NCI-H2196 treated with DMSO at 0.1 percent for 48 hours (cell line): ENCODE results near the gene MAP3K5.
"Not testable (repeated sequence)": the region's sequence is repeated elsewhere in the genome, so short reads cannot be mapped to it uniquely, and the experiment has no call there.

Experiments
- DNase-seq: peaks from one replicate; lab custom pipeline; 2025; ENCODE audit not compliant: unreplicated experiment; lab: John Stamatoyannopoulos, UW

The MAP3K5 gene

DNA sequence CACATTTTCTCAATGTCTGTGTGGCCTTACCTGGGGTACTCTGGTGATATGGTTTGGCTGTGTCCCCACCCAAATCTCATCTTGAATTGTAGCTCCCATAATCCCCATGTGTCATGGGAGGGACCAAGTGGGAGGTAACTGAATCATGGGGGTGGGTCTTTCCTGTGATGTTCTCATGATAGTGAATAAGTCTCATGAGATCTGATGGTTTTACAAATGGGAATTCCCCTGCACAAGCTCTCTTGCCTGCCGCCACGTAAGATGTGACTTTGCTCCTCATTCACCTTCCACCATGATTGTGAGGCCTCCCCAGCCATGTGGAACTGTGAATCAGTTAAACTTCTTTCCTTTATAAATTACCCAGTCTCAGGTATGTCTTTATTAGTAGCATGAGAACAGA is 201.4 kb downstream of the MAP3K5 start:
- DNase-seq, result not testable (repeated sequence)

DNA sequence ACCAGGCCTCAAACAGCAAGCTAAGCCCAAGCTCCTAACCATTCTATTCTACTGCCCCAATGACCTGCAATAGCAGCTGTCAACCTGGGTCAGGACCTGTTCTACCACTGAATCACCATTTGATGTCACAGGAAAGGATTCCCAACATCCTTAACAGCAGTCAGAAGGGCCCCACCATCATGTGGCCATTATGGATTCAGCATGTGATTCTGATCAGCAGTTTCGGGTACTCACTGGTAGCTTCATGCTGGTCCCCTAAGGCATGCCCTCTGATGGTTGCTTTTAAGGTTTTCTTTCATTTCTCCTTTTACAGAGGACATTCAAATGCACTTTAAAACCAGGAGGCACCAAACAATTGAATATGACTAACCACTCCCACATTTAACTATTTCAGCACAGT is 204.8 kb downstream of the MAP3K5 start:
- DNase-seq, result no peak

- no peak for DNase-seq
Measured at GRCh38 chr6:136586295-136586694, 206.0 kb downstream of the MAP3K5 start.

DNA sequence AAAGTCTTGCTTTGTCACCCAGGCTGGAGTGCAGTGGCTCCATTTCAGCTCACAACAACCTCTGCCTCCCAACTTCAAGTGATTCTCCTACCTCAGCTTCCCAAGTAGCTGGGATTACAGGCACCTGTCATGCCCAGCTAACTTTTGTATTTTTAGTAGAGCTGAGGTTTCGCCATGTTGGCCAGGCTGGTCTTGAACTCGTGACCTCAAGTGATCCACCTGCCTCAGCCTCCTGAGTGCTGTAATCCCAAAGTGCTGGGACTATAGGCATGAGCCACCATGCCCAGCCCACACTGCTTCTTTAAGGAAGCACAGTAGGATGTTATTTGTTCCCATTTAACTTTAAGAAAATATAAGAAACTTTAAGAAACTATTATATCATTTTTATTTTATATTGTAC is 206.8 kb downstream of the MAP3K5 start:
- not testable (repeated sequence) for DNase-seq

DNA sequence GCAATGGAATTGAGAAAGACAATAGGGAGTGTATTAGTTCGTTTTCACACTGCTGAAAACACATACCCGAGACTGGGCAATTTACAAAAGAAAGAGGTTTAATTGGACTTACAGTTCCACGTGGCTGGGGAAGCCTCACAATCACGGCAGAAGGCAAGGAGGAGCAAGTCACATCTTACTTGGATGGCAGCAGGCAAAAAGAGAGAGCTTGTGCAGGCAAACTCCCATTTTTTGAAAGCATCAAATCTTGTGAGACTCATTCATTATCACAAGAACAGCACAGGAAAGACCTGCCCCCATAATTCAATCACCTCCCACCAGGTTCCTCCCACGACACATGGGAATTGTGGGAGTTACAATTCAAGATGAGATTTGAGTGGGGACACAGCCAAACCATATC is 208.0 kb downstream of the MAP3K5 start:
- DNase-seq, result not testable (repeated sequence)

- peak; percentile 23 for DNase-seq
Measured at GRCh38 chr6:136582711-136583471, 209.4 kb downstream of the MAP3K5 start.

- no peak for DNase-seq
Measured at GRCh38 chr6:136579800-136580199, 212.5 kb downstream of the MAP3K5 start.

DNA sequence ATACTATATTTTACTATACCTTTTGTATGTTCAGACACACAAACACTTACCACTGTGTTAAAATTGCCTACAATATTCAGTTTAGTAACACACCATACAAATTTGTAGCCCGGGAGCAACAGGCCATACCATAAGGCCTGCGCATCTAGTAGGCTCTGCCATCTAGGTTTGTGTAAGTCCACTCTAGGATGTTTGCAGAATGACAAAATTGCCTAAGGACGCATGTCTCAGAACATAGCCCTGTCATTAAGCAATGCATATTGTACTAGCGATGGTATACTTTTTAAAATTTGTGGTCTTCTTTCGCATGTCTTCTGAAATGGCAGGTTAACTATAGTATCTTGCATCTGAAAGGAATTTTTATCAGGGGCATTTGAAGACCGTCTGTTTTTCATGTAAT is 215.5 kb downstream of the MAP3K5 start:
- DNase-seq, result no peak

- no peak for DNase-seq
Measured at GRCh38 chr6:136571496-136571895, 220.8 kb downstream of the MAP3K5 start.

- DNase-seq, result no peak
Measured at GRCh38 chr6:136571065-136571464, 221.2 kb downstream of the MAP3K5 start.

DNA sequence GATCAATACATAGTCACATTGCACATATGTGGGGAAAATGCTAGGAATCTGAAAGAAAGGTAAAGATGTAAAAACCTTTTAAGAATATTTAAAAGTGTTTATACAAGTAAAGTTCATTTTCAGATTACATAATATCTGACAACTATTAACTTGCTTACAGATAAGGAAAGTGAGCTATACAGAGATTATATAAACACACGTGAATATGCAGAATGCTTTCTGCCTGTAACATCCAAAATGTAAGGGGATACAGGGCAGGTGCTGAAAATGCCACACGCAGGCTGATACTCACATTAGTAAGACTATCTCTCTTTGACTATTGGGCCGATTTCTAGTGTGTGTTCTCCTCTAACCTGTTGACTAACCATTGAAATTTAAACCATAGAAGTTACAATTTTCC is 224.1 kb downstream of the MAP3K5 start:
- peak; percentile 11 for DNase-seq

GRCh38 chr6:136567688-136568087 is 224.6 kb downstream of the MAP3K5 start:
- DNase-seq, result no peak

DNA sequence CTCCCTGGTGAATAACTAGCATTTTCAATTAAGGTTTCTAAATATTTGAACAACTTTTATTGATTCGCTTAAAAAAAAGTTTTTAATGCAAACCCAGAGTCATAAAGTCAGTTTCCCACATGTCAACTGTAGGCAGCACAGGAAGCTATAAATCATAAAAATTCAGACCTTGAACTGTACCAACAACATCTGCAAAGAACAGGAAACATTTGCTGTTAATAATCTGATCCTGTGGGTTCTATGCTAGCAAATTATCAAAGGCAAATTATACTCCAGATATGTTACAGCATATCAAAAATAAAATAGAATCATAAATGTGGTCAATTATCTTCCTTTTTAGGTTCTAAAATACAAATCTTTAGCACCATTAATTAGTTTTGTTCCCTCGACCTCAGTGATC is 225.4 kb downstream of the MAP3K5 start:
- DNase-seq, result no peak

- DNase-seq, result no peak
Measured at GRCh38 chr6:136566007-136566487, 226.2 kb downstream of the MAP3K5 start.

- no peak for DNase-seq
Measured at GRCh38 chr6:136564180-136564579, 228.1 kb downstream of the MAP3K5 start.

DNA sequence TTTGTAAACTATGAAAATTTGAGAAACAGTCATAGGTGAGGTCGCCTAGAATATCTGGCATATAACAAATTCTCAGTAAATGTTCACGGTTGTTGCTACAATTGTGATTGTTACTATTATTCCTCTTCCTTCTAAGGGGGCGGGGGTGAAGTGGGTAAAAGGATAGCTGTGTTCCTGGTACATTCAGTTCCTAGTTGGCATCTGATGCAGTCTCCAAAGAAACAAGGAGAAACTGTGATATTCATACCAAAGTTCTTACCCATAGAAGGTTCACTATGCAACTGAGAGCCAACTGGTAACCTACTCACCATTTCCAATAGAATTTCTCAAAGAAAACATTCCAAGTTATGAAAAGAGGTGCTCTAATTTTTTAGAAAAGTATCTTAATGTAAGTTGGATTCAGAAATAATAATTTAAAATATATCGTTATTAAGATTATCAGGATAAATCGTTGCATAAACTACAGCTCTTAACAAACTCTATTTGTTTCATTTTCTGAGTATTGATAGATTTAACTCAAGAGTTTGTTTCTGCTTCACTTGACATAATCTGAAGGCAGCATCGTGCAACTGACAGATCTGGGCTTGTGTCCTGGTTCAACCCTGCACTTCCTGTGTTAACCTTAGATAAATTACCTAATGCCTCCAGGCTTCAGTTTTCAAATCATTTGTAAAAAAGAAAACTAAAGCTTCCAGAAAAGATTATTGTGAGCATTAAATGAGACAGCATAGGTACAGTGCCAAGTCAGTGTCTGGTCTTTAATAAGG is 228.7 kb downstream of the MAP3K5 start:
- DNase-seq, result no peak

DNA sequence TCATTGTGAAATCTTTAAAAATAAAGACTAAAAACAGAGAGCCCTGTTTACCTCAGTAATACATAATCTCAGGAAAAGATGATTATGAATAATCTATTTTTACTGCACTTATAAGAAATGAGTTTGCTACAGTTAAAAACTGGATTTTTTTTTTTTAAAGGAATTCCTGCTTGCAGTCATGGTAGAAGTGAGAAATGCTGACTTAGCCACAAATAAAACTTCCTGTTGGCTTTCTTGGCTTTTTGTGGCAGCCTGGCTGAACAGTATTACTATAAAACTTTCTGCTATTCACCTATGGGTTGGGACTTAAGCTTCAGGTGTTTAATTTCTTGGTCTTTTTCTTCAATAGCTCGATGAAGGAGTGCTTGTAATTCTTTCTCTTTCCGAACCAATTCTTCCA is 230.1 kb downstream of the MAP3K5 start:
- DNase-seq, result no peak

GRCh38 chr6:136553166-136553787 is 239.0 kb downstream of the MAP3K5 start:
- no peak for DNase-seq

- DNase-seq, result no peak
Measured at GRCh38 chr6:136552054-136552453, 240.2 kb downstream of the MAP3K5 start.

DNA sequence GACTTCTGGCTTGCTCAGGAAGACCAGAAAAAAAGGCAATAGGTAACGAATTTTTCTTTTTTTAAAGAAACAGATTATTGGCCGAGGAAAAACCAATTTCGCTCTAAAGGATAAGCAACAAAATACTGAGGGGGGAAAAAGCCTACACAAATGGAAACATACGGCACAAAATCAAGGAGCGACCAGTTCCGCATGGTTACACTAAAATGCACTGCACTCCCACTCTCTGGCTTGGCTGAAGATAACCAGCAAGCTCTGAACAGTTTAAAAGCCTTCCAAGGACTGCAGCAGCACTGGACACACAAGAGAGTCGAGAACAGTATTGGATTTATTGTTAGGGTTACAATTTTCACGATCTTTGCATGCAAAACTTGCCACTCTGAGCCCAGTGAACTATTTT is 241.2 kb downstream of the MAP3K5 start:
- DNase-seq, result no peak

GRCh38 chr6:136550330-136551071 is 241.8 kb downstream of the MAP3K5 start, which contains the start of gene MAP7:
TSS of gene MAP7 (minus strand) at chr6:136550422. CDS start at chr6:136550408, 14 bp downstream.
- DNase-seq, result peak; percentile 90
